22Rv1 (cell line): ENCODE measurements around the gene LRRFIP1.

Source experiments
- ZFX ChIP-seq: fragments of 450-650 bp; IDR thresholded peaks from 2 replicates; pipeline ENCODE4 v1.6.1; 2017; ENCODE audit warnings: antibody characterized with exemption, borderline replicate concordance
- TF ChIP-seq, protein P1 (sequence below): fragments of 450-650 bp; IDR thresholded peaks from 2 replicates; pipeline ENCODE4 v1.5.1; 2017; ENCODE audit warnings: mild to moderate bottlenecking

DNA sequence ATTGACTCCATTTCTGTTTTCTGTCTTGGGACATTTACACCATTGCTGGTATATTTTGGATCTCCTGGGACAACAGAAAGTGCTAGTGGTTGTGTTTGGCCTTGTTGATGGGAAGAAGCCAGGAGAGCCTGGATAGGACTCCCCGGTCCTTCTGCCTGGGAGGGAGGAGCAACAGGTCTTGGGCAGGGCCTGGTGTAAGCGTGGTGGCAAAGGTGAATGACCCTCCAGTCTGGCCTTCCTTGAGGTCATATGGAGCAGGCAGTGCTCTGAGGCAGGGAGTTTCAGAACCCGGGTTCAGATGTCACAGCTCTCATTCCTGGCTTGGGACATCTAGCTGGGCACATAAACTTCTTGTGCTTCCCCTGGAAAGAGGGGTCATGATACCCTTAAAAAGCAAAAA is 115.2 kb downstream of the LRRFIP1 start:
- TF ChIP-seq, protein P1, sequence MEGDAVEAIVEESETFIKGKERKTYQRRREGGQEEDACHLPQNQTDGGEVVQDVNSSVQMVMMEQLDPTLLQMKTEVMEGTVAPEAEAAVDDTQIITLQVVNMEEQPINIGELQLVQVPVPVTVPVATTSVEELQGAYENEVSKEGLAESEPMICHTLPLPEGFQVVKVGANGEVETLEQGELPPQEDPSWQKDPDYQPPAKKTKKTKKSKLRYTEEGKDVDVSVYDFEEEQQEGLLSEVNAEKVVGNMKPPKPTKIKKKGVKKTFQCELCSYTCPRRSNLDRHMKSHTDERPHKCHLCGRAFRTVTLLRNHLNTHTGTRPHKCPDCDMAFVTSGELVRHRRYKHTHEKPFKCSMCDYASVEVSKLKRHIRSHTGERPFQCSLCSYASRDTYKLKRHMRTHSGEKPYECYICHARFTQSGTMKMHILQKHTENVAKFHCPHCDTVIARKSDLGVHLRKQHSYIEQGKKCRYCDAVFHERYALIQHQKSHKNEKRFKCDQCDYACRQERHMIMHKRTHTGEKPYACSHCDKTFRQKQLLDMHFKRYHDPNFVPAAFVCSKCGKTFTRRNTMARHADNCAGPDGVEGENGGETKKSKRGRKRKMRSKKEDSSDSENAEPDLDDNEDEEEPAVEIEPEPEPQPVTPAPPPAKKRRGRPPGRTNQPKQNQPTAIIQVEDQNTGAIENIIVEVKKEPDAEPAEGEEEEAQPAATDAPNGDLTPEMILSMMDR, result no peak
- no peak for TF ChIP-seq ZFX
